GM19099 (cell line): ENCODE data around the gene CCDC88C.

Experiments
- POLR2A ChIP-seq: IDR thresholded peaks from 3 replicates; pipeline ENCODE4 v1.6.1; 2011; ENCODE audit warnings: low read depth; ENCODE audit not compliant: insufficient read length; ENCODE audit errors: extremely low read depth

The CCDC88C gene

DNA sequence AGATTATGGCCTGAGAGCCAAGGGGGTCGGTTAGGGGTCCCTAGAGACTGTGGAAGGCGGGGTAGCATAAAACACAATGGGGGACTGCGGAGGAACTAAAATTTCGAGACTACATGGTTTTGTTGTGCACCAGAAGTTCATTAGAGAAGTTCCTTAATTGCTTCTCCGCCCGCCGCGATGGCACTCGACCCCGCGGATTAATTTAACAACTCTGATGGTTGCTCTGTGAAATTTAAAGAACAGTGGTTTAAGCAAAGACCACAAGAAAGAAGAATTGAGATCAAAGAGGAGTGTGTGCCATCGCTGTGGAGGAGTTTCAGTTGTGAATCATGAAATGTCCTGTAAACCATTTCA is 1.4 kb upstream of the CCDC88C start:
- no peak for TF ChIP-seq POLR2A

DNA sequence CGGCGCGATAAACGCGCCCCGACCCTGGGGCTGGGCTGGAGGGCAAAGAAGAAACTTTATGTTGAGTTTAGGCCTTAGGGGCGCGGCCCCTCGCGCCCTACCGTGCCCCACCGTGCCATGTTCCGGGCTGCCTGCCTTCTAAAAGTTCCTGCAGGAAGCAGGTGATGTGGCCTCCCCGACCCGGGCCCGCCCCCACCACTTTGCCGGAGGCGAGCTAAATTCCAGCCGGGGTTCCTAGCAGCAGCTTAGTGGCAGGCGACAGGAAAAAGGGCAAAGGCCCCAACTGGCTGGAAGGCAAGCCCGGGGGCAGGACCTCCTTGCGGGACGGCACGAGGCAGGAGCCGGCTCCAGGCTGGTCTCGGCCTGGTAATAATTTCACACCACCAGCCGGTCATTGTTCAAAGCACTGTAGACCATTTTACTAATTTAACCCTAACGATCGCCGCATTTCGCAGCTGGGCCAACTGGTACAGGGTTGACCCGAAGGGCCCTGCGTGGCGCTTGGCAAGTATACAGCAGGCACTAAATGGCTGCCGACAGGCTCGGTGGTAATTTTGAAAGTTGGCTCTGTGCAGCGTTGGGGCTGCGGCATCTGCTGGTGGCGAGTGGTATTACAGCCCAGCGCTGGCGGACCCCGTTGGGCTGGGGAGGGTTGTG is 895 bp upstream of the CCDC88C start:
- TF ChIP-seq POLR2A, result no peak

DNA sequence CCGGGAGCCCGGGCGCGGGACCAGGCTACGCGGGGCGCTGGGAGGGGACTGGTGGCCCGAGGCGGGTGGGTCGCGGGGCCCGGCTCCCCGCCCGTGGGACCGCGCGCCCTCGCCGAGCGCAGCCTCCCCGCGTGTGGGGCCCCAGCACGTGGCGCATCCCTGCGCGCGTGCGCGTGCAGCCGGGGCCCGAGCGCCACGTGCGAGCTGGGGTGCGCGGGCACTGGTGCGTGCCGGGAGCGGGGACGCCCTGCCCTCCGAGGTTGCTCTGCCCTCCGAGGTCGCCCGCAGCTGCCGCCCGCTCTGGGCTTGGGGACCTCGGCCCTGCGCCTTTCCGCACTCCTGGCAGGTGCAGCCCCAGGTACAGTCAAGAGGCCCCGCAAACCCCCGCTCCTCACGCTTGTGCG is 365 bp upstream of the CCDC88C start:
- TF ChIP-seq POLR2A, result peak; percentile 34

DNA sequence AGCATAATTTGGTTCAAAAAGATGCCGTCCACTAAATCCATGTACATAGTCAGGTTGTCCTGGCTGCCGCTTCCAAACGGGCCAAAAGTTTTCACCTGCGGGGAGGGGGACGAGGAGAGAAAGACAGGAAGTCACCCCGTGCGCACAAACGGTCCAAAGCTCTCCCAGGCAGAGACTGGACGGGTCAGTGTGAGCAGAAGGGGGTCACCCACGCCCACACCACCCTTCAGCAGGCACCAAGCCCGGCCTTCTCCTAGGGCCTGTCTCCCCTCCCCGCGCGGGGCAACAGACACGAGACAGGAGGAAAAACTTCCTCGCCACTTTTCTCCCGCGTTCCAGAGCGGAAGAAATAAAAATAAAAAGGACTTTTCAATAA is 888 bp downstream of the CCDC88C start:
- no peak for TF ChIP-seq POLR2A

DNA sequence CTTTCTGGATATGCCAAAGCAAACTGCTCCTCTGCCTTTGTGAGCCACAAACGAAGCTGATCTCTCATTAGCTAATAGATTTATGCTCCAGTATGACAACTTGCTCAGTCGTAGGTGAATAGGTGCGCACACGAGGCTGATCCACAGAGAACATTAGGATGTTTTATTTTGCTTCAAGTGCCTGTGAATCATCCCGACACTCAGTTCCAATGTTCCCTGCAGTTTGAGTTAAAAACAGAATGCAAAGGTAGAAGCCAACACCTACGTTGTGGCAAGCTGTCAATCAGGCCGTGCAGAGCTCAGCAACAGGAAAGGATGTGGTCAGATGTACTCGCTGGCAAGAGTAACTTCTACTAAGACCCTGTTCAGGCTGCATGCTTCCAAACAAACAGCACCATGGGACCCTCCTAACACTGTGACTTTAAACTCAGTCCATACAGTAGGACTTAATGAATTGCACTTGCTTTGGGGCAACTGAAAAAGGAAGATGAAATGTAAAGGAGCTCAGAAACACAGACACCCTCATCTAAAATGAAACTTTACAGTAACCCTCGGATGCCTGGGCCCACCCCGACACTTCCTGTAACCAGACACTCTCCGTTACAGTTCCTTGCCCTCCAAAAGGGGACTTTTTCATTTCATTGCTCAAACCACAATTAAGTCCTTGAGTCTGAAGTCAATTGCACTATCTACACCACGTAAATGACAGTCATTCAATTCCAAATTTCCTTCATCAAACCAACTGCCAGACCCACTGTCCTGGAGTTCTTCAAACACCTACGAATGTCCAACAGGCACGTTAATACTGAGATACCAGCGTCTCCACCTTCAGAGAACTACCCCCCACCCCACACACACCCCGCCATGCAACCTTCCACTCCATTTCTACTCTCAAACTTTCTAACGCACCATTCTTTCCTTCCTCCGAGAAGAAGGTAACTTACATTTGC is 1.6 kb downstream of the CCDC88C start:
- TF ChIP-seq POLR2A, result peak; percentile 70

DNA sequence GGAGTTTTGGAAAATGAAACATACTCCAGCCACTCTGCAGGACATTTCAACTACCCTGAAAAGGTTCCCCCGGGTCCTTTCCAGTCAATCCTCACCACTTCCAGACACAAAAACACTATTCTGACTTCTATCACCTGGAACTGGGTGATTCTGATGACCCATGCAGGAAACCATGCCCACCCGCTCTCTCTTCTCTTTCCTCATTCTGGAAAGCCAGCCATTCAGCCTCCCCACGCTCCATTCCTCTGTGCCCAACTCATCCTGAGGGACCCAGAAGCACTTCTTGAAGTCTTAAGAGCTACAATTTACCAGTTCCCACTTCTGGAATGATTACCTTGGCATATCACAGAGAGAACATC is 3.2 kb downstream of the CCDC88C start:
- TF ChIP-seq POLR2A, result no peak

DNA sequence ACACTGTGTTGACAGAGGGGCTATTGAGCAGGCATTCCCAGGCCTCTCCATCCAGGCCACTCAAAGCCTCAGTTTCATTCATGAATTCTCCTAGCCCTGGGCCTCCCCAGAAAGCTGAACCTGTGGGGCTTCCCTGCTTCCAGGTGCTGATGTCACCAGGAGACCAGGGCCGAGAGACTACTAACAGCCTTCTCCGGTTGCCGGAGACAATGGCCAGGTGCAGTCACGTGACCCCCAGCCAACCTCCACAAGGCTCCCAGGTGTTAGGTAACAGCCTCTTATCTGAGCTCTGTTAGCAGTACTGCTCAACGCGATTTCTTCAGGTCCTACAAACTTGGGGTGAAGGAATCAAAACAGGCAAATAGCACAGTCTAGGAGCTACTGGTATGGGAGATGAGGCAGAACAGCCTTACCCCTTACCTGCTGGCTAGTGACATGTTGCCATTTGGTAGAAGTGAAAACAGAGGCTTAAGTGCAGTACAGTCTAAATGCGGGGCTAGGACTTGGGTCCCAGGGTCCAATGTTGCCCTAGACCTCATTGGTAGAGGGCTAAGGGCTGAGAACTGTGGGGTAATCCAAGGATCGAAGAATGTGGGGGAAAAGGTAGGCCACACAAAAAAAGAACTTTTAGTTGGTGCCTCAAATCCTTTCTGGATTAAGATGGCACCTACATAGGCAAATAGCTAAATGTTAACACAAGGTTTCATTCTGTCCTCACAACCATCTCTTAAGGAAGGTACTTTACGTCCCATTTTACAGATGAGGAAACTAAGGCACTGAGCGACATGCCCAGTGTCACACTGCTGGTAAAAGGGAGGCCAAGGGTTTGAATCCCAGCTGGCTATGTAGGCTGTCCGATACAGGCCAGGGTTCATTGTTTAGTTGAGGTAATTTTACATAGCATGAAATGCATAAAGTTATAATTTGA is 3.8 kb downstream of the CCDC88C start:
- TF ChIP-seq POLR2A, result no peak

DNA sequence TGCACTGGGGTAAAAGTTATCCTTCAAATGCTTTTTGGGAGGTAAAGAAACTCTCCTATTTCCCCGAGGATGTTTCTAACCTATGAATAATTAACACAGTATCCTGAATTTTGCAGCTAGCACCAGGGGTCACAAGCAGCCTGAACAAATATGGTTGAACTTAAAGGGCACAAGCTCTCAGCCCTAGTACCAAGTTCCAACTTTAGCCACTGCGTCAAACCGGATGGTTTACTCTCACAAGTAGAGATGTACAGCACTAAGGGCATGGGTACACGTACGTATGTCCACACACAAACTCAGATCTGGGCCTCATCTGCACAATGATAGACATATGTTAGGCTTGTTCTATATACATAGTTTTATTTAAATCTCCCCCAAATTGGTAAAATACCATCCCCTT is 4.7 kb downstream of the CCDC88C start:
- no peak for TF ChIP-seq POLR2A

DNA sequence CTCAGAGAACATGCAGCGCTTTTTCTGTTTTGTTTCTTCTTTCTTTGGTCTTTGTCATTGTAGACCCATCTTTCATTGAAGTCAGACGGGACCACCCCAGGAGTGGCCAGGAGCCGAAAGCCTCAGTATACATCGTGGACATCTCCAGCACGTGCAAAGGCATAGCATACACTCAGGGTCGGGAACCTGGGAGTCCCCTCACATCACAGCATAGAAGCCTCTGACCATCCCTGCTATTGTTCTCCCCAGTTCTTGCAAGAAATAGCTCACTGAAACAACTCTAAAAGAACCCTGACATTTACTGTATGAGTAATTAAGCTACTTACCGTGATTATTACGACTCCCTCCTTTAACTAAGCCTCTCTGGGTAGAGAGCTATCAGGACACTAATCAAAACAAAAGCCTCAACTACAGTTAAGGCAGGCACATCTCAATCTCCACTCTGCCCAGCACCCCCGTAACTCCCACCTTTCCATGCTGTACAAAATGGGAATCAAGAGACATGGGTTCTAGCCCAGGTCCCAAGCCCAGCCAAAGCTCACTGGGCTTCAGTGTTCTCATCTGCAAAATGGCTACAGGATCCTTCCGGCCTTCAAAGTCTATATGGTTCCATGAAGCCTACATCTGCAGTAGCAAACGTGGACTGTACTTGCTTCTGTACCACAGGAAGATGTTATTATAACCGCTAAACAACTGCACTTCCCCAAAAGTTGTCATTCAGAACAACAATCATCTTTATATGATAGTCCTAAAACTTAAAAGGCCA is 6.7 kb downstream of the CCDC88C start:
- no peak for TF ChIP-seq POLR2A

DNA sequence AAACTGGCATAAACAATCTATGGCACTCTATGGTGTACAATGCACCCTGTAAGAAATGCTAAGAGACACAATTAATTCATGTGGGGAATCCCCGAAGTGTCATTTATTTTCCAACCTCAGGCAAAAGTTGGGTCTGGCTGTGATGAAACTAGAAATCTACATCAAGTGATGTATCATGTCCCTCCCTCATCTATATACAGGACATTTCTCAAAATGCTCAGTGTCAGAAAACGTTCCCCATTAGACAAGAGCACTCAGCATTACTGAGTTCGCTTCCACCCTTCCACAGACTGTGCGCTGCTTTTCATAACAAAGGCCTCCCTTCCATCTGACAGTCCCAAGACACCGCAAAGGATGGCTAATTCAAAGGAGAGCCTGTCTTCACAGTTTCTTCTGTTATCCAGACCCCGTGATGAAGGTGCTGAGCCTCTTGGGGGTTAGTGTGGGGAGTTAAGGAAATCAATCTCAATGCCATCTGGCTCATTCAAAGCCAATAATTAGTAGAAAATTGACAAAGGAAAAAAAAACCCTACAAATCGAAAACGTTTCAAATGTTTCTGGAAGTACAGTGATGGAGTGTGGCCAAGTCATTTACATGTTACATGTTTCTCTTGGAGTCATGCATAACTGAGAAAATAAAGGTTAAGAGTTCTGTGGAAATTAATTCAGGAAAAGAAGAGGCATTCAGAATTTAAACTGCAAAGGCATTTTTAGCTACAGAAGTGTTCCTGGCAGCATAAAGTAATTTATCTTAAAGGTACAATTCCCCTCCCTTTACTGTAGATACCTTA is 7.5 kb downstream of the CCDC88C start:
- TF ChIP-seq POLR2A, result no peak

DNA sequence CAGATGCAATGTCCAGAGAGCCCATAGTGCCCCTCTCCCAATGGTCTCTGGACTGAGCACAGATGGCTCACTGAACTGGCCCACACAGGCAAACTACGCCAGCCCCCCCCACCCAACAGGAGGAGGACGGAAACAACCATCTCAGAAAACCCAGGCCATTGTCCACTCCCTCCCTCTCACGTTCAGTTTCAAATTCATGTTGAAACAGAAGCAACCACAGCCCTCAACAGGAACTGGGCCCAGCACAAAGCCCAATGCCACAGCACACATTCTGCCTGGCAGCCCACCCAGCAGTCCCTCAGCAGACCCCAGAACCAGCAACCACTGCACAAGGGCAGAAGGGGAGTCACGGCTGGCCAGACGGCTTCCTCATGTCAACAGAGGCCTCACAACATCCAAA is 10.6 kb downstream of the CCDC88C start:
- no peak for TF ChIP-seq POLR2A

DNA sequence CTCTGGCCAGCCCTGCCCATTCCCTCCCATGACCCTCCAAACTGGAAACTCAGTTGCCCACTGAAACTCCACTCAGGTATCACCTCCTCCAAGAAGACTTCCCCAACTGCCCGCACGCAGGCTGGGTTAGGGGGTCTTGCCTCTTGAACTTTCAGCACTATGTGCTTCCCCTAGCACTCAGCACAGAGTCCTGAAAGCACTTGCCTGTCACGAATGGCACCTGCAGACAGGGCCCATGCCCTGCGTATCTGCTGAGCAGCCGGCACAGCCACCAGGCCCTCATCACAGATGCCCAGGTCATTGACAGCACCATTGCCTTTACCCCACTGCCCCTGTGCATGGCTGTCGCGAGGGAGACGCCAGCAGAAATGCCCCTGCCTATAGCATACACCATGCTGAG is 11.2 kb downstream of the CCDC88C start:
- no peak for TF ChIP-seq POLR2A

DNA sequence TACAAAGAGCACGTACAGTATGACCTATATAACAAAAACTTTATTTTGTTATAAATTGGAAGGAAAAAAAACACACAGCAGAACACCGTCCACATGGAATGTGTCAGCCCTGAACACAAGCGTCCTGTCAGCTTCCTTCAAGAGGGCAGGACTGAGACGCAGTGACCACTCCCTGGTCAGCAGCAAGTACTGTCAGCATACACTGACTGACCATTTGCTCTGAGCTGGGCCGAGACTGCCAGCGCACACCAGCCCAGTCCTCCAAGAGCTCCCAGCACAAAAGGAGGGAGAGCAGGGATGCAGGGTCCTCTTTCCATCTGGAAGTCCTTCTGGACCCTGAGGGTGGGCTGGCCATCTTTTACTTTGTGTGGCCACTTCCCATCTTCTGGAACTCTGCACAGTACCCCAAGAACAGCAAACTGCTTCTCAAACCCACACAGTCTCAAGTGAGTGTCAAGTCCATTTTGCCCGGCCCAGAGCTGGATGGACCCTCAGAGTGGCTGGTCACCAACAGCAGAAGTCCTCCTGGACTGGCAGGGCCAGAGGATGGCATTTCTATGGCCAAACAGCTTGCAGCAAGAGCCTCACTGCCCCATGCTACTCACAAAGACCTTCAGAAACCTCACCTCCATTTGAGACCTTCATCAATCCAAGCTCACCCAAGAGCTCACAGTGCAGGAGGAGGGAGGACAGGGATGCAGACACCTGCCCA is 11.7 kb downstream of the CCDC88C start:
- TF ChIP-seq POLR2A, result no peak

DNA sequence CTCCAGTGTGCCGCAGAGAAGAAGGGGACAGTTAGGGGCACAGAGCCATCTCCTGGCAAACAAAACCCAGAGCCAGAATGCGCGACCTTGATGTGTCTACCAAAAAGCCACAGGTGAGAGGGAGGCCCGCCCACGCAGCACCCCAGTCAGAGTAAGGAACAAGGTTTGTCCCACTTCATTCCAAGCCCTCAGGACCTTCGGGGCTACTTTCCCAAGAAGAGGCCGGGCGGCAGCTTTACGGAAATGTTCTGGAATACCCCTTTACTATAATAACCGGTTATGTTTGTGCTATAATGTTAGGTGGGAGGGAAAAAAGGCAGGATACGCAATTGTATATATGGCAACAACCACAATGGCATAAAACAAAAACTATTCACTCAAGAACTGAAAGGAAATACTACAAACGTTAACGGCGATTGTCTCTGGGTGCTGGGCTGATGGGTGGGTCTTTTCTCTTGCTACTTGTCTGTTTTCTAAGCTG is 12.3 kb downstream of the CCDC88C start:
- no peak for TF ChIP-seq POLR2A
